Epidermal melanocyte (primary cell): ENCODE data around the gene IMPA2.
A peak's percentile ranks its signal among the peaks of the same experiment; 100 is the strongest.

ENCODE experiments used
- DNase-seq: peaks from one replicate; pipeline ENCODE4 v3.0.0; 2011; ENCODE audit warnings: low spot score; ENCODE audit not compliant: insufficient read length

Gene IMPA2

DNA sequence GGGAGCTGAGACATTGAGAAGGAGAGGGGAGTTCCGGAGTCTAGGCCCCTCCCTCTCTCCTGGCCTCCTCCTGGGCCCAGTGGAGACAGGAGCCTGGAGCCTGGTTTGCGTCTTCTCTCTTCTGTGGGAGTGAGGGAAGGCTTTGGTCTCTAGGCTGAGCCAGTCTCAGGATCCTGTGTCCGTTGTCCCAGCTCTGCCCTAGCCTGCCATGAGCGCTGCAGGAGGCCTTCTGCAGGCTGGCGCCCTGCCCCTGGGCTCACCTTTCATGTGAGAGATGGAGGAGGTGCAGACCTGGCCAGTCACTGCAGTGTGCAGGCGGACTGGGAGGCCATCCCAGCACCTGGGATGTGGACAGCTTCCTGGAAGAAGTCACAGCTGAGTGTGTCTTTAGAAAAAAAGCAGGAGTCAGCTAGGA lies 8.7 kb downstream of the IMPA2 start:
- DNase-seq: no peak

DNA sequence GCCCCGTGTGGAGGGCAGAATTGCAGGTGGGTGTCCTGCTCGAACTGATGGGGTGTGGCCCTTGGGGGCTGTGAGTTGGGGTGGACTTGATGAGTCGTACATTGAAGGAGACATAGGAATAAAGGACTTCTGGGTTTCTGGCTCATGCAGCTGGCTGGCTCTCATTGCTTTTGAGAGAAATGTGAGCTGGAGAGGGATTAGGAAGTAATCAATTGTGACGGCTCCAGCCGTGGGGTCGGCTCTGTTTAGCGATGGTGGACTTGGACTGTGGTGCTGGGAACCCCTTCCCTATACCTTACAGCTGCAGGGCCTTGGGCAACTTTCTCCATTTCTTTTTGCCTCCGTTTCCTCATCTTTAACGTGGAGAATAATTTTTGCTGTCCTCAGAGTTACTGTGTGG lies 9.2 kb downstream of the IMPA2 start:
- DNase-seq: no peak

DNA sequence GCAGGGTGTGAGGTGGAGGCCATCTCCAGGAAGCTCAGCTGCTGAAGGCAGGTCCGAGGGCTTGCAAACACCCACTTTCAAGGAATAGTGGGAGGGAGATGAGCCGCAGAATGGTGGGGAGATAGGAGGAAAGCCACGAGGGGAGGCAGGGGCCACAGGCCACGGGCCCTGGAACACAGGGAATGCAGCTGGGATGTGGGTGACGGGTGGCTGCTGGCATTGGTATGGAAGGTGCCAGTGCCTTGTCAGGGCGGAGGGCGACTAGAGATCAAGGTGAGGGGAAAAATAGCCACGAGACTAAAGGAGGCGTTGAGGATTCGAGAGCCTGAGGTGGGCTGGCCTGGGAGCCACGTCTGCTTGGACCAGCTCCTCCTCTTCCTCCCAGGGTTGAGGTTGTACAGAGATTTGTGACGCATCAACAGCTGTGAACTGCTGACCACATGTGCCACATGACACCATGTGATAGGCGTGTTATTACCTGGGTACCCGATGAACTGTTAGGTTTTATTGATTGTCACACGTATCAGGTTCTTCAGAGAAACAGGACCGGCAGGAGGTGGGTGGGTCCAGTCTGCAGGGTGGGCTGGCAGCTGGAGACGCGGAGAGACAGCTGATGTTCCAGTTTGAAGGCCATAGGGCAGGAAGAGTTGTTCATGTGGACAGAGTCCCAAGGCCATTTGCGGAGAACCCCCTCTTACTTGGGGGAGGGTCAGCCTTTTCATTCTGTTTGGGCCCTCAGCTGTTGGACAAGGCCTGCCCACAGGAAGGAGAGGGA lies 9.9 kb downstream of the IMPA2 start:
- no peak for DNase-seq

DNA sequence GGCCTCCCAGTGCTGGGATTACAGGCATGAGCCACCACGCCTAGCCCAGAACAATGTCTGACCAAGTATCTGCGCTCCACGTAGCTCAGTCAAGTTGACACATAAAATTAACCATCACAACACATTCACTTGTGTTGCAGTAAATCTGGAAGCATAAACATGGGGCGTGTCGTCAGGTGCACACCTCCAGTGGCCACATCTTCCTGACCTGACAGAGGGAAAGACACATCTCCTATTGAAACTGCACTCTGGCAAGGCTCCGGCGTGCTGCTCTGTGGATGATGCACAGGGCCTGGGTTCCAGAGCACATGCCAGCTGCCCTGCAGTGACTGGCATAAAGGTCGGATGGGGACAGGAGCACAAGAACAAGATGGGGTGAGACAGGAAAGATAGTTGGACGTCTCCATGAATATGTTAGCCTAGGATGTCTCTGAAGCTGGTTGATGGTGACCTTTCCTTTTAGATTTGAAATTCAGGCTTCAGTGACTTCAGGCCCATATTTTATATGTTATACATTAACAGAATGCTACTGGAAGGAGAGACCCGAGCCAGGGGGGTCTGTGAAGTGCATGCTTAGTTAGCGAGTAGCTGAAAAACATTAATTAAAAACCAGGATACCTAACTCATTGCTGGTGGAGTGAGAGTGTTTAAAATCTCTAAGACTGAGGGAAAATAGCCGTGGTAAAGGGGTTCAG lies 10.9 kb downstream of the IMPA2 start:
- DNase-seq: no peak

DNA sequence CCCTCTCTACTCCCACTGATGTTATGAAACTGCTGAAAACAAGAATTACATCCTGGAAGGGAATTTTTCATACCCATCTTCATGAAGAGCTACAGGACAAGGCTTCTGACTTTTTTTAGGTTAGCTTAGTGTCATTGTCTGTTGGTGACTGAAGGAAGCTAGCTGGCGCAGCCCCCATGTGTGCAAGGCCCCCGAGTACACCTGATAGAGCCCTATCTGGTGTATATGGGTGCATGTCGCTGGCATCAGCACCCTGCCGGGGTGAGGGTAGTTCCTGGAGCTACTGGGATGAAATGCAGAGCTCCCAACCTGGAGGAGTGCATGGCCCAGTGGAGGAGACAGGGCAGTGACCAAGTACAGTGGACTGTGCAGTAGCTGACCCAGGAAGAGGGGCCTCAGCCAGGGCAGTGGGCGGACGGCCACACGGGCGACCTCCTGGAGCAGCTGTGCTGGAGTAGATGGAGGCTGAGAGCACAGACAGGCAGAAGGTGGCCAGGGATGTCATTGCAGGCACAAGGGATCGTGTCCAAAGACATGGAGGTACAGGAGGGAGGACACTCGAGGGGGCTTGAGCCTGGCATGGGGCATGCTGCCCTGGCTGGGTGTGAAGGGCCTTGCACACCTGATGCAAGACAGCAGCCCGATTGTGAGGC lies 12.1 kb downstream of the IMPA2 start:
- no peak for DNase-seq

DNA sequence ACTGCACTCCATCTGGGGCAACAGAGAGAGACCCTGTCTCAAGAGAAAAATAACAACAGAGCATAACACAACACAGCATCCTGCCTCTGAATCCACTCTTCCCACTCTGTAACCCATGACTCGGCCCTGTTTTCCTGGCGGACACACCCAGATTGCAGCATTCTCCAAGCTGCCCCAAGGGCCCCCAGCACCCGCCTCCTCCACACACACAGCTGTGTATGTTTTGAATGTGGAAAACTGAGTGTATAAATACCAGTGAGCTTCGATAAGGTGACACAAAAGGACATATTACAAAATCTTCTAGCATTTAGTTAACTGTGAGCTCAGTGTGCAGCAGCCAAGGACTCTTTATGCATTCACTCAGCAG lies 13.0 kb downstream of the IMPA2 start:
- DNase-seq: peak; percentile 61

DNA sequence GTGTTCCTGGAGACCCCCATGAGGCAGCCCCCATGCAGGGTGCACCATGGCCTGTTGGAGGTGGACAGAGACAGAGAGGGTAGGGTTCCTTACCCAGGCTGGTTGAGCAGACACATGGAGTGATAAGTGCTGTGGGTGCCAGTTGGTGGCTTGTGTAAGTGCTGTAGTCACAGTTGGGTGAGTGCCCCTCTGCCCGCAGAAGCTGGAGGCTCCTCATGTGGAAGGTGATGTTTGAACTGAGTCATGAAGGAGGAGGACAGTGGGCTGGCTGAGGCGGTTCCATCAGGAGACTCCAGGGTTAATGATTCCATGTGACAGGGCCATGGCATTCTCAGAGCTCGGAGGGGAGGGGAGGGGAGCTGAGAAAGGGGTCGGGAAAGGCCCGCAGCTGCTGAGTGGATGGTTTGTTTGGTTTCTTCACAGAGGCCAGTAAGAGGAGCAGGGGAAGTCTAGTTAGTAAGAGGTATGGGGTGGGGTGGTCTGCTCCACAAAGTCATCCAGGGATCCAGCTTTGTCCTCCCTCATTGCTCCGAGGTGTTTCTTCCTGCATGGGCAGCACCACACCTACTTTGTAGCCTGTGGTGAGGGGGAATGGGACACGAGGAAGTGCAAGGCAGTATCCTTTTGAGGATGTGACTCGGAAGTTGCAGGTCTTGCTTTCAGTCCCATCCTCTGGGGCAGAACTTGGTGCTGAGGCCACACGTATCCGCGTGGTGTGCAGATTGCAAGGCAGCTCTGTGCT lies 13.6 kb downstream of the IMPA2 start:
- DNase-seq: no peak

DNA sequence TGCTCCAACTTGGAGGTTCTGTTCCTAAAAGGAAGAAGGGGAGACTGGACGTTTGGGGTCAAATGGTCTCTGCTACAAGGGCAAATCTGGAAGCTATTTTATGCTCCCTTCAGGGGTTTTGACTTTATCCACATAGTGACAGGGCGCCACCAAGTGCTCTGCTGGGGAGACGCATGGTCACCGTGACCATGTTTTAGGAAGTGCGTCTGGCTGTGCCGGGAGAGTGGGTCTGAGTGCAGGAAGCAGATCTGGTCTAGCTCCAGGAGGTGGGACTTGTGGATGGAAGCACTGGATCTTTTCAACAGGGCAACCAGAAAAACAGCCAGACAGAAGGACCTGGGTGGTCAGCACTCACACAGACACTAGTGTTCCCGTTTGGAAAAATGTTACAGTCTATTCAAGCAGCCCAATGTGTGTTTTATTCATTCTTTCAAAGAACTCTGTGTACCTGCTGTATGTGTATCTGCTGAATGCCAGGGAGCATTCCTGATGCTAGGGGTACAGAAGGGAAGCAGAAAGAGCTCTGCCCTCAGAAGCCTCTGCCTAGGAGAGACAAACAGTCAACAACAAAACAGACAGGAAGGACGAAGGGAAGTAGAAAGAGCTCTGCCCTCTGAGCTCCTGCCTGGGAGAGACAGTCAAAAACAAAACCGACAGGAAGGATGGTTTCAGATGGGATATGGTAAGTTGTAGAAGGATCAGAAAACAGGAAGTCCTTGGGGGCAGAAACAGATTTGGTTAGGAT lies 14.3 kb downstream of the IMPA2 start:
- peak; percentile 83 for DNase-seq

DNA sequence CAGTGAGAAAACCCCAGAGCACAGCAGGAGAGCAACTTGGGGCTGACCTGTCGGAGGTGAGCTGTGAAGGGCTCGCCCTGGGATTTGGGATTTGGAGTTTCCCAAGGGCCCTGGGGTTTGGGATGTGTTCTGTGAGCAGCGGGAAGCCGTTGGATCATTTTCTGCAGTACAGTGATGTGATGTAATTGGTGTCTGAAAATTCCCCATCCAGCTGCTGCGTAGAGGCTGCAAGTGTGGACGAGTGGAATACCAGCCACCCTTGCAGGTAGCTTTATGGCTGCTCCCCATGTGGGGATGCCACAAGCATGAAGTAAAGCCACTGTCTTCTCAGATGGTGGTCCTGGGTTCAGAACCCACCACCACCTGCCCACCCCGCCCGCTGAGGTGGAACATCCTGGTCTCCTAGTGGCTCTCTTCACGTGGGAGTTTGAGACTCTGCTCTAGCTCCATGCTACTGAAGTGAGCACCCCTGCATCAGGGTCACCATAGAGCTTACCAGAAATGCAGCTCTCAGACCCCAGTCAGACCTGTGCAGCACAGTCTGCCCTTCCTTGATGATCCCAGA lies 15.0 kb downstream of the IMPA2 start:
- no peak for DNase-seq

DNA sequence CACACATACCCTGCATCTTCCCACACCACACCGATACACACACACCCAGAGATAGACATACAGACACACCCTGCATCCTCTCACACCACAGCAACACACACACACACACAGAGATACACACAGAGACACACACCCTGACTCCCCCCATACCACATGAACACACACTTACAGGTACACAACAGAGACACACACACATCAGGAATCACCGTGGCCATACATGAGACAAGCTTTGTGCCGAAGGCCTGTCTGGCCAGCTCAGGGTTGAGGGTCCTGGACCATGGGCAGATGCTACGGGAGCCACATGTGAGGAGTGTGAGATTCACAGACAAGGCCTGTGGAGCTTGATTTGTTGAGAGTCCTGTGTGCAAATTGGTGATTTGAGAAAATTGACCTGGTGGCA lies 15.6 kb downstream of the IMPA2 start:
- no peak for DNase-seq

DNA sequence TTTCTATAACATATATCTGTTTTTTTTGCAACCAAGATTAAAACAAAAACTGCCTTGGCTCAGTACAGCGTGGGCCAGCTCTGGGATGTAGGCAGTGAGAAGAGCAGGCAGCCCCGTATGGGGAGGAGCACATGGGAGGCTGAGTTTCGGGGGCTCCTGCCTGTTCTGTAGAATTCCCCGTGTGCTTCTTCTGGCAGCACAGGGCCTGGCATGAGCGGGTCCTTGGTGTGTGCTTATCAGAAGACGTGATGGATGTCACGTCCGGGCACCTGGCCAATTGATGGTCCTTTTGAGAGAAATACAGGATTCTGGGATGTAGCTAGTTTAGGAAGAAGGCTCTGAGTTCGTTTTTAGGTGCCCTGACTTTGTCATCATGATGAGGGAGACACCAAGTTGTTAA lies 16.2 kb downstream of the IMPA2 start:
- DNase-seq: no peak

DNA sequence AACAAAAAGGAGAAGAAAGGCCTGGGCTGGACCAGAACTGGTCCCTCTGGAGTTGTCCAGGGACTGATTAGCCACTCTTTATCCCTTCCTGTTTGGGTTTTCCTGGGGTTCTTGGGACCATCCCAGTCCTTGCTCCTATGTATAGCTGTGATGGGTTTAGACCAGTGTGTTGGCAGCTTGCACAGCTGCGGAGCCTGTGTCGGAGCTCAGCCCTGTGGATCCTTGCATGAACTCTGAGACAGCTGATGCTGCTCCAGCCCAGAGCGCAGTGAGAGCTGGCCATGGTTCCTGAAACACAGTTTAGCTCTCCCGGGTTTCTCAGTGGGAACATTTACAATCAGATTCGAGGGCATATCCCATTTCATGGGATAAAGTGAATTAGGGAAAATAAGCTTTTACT lies 16.9 kb downstream of the IMPA2 start:
- no peak for DNase-seq

DNA sequence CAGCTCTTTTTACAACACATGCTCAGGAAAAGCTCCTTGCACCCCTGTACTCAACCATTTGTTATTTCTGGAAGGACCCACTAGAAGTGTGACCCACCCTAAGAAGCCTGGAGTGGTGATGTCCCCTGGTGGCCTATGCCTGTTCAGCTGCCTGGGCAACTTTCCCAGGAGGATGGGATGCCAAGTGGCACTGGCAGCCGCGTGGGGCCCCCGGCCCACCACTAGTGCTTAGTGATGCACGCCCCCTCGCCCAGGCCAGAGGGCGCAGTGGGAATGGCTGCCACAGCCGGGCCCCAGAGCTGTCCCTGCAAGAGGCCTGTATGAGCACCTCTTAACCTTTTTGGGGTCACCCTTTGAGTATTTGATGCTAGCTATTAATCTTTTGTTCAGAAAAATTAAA lies 18.1 kb downstream of the IMPA2 start:
- no peak for DNase-seq

DNA sequence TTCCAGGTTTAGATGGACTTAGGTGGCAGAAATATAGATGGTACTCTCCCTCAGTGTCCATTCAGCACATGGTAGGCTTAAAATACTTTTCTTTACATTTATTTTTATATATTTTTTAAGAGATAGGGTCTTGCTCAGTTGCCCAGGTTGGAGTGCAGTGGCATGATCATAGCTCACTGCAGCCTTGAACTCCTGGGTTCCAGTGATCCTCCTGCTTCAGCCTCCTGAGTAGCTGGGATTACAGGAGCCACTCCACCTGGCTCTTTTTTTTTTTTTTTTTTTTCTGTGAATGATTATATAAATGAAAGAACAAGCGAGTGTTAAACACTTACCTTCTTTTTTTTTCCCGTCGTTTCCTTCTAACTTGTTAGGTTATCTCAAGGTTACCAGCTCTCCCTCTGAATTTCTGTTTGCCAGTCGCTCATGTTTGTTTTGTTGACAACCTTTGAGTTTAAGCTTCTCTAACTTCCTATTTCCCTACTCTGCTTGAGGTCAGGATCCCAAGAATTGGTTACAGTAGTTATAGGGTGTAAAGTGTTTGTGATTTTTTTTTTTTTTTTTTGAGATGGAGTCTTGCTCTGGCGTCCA lies 18.9 kb downstream of the IMPA2 start:
- no peak for DNase-seq

DNA sequence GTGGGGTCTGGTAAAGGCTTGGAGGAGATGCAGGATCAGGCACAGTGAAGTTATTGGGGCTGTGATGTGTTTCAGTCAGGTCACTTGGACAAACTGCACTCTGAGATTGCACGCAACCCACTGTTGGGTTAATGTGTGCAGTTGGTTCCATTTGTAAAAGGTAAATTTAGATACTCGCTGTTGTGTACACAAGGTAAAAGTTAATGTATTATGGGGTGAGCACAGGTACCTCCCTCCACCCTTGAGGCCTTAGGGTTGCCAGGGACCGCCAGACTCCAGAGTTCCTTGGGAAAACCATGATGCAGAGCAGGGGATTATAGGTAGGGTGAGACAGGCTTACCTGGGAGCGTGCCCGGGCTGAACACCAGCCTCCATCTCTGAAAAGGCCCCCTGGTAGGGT lies 20.1 kb downstream of the IMPA2 start:
- no peak for DNase-seq

DNA sequence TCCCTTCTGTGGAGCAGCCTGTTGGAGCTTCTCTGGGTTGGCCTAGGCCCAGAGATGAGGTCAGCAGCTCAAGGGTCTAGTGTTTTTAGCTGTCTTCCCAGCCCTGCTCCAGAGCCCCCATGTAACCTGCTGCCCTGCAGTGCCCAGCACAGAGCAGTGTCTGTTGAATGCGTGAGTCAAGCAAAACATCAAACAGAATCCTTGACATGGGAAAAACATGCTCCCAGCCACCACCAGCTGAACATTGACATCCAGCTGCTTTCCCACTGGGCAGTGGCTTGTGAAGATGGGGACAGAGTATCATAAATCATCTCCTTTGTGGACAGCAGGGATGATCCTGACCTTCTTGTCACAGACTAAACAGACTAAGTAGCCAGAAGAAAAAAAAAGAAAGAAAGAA lies 22.6 kb downstream of the IMPA2 start:
- DNase-seq: no peak

DNA sequence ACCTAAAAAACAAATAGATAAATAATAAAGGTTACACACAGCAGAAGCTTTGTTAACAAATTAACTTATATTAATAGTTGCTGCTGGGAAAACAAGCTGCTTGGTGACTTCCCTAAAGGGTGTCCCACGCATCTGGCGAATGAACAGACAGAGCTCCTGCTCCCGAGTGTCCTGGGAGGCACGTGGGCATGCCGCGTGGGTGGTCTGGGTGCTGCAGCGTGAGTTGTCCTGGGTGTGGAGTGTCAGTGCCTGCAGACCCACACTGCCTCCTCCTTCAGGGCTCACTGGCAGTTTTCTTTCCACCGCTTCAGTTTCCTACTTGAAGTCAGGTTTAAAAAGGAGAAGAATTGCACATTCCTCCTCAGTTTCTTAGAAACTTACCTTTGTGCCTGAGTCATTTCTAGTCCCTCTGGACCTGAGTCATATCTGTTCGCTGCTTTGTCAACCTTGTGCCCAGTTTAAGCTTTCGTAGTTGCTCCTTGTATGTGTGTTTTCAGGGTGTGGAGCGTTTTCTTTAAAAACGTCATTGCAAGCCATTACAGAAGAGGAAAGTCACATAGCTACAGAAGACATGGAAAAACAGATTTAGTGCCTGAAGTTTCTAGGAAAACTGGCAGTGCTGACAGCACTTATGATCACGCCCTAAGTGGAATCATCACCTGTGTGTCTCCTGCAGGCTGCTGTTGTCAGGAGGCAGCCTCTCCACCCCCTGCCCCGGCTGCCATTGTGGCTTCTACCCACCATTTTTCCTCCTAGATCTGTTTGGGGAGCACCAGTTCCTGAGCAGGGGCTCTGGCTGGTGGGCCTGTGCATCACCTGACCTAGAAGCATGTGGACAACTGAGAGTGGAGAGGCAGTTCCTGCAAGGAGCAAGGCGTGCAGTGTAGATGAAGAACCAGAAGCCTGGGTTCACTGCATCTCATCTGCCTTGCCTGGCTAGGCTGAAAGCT lies 24.5 kb downstream of the IMPA2 start:
- DNase-seq: no peak

DNA sequence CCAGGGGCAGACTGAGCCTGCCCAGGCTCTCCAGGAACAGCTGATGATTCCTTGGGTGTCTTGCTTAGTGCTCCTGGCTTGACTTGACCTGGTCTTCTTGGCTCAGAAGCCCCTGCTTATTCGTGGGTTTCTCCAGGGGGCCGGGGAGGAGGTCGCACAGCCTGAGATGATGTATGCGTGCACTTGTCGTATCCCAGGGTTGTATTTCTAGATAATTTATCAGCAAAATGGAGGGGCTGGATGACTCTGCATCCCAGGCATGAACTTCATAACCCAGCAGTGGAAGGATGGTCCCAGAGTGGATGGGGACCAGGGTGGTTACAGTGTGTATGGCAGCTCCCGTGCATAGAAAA lies 25.2 kb downstream of the IMPA2 start:
- DNase-seq: no peak

DNA sequence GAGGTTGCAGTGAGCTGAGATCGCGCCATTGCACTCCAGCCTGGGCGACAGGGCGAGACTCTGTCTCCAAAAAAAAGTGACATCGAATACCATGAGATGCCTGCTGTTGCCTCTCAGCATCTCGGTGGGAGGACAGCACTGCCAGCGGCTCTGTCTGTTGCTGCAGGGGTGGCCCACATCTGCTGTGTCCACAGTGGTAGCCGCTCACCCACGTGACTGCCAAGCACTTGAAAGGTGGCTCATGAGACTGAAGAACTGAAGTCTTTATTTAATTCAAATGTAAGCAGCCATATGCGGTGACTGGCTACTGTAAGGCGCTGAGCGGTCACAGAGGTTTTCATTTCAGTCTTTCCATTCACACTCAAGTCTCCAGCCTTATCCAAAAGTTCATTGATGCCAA lies 25.8 kb downstream of the IMPA2 start:
- no peak for DNase-seq
